PC-9 (cell line): Measurements from ENCODE around the gene MTUS2. TPM values are rescaled to one million over a fixed set of nuclear protein-coding genes. Genes with fewer than 3 reads are reported as not detected.
A peak's percentile ranks its signal among the peaks of the same experiment; 100 is the strongest.

Experiments
- BruUV-seq: library from RNA; stranded (reverse); fragments of 400-500 nt; replicated peaks from 2 replicates; lab custom pipeline; 2021; lab: Mats Ljungman, UMichigan
- CTCF ChIA-PET: fragments of 300-600 bp; sonication (Branson Sonifier 250); formaldehyde crosslinking; loops from one replicate; lab custom pipeline; 2022; ENCODE audit warnings: antibody characterized with exemption; lab: Charles Lee
- POLR2A ChIA-PET: fragments of 300-600 bp; sonication (Branson Sonifier 250); formaldehyde crosslinking; loops from one replicate; lab custom pipeline; 2022; ENCODE audit warnings: antibody characterized with exemption; ENCODE audit not compliant: unreplicated experiment; lab: Charles Lee
- DNase-seq, 2 experiments: peaks; one replicate each; pipeline versions ENCODE4 v3.0.0 to v3.0.0-alpha.2; 2015 to 2022; ENCODE audit warnings: mixed read lengths in 1 of 2
- H2AFZ ChIP-seq: fragments of 200-600 bp; sonication (generic); 2 replicates; pipeline ENCODE4 v1.8.1; 2017; ENCODE audit warnings: antibody characterized with exemption
- H3F3A ChIP-seq: fragments of 200-600 bp; sonication (generic); 2 replicates; pipeline ENCODE4 v1.8.1; 2017; ENCODE audit warnings: antibody characterized with exemption, mild to moderate bottlenecking, low read depth; ENCODE audit not compliant: insufficient read depth
- H3K27ac ChIP-seq: fragments of 200-600 bp; sonication (generic); 2 replicates; pipeline ENCODE4 v1.6.1; 2016; ENCODE audit warnings: mixed run types
- H3K27me3 ChIP-seq: fragments of 200-600 bp; sonication (generic); 2 replicates; pipeline ENCODE4 v1.6.1; 2016; ENCODE audit warnings: low read depth, mixed run types; ENCODE audit not compliant: insufficient read depth
- H3K36me3 ChIP-seq: fragments of 200-600 bp; sonication (generic); 2 replicates; pipeline ENCODE4 v1.6.1; 2016; ENCODE audit warnings: low read depth, mixed run types
- H3K4me1 ChIP-seq: fragments of 200-600 bp; sonication (generic); replicated peaks from 2 replicates; pipeline ENCODE4 v1.6.1; 2016; ENCODE audit warnings: mixed run types; ENCODE audit not compliant: insufficient read depth
- H3K4me2 ChIP-seq: fragments of 200-600 bp; sonication (generic); 2 replicates; pipeline ENCODE4 v1.6.1; 2017; ENCODE audit warnings: mixed run types
- H3K4me3 ChIP-seq: fragments of 200-600 bp; sonication (generic); 2 replicates; pipeline ENCODE4 v1.6.1; 2016; ENCODE audit warnings: mixed run types
- H3K79me2 ChIP-seq: fragments of 200-600 bp; sonication (generic); 2 replicates; pipeline ENCODE4 v1.6.1; 2017; ENCODE audit warnings: low read depth, mixed run types
- H3K9me2 ChIP-seq: fragments of 200-600 bp; sonication (generic); 2 replicates; pipeline ENCODE4 v1.8.1; 2017; ENCODE audit warnings: mild to moderate bottlenecking; ENCODE audit not compliant: insufficient read depth
- H3K9me3 ChIP-seq: fragments of 200-600 bp; sonication (generic); 2 replicates; pipeline ENCODE4 v1.8.1; 2016; ENCODE audit warnings: low read depth; ENCODE audit not compliant: insufficient read depth
- H4K20me1 ChIP-seq: fragments of 200-600 bp; sonication (generic); 2 replicates; pipeline ENCODE4 v1.8.1; 2017; ENCODE audit not compliant: insufficient read depth
- EZH2 ChIP-seq: fragments of 200-600 bp; sonication (generic); IDR thresholded peaks from 2 replicates; pipeline ENCODE4 v1.8.0; 2017; ENCODE audit warnings: antibody characterized with exemption, low read depth
- intact Hi-C: fragments of 100-400 bp; cut with micrococcal nuclease; formaldehyde crosslinking; loops from one replicate; pipeline ENCODE4 v1.10.0; 2022; ENCODE audit not compliant: unreplicated experiment
- total RNA-seq: library from RNA; stranded (reverse); gene quantifications from 2 replicates; pipeline ENCODE4 v1.2.3, GENCODE V29; 2021
- TF ChIP-seq, protein P1 (sequence below): fragments of 200-600 bp; sonication (generic); conservative IDR thresholded peaks from 2 replicates; pipeline ENCODE4 v1.6.1; 2017; ENCODE audit warnings: mixed run types, antibody characterized with exemption, mild to moderate bottlenecking, moderate library complexity

The MTUS2 gene
- total RNA-seq, 1 experiment from 2014 or later, result not detected

- TF ChIP-seq, protein P1, sequence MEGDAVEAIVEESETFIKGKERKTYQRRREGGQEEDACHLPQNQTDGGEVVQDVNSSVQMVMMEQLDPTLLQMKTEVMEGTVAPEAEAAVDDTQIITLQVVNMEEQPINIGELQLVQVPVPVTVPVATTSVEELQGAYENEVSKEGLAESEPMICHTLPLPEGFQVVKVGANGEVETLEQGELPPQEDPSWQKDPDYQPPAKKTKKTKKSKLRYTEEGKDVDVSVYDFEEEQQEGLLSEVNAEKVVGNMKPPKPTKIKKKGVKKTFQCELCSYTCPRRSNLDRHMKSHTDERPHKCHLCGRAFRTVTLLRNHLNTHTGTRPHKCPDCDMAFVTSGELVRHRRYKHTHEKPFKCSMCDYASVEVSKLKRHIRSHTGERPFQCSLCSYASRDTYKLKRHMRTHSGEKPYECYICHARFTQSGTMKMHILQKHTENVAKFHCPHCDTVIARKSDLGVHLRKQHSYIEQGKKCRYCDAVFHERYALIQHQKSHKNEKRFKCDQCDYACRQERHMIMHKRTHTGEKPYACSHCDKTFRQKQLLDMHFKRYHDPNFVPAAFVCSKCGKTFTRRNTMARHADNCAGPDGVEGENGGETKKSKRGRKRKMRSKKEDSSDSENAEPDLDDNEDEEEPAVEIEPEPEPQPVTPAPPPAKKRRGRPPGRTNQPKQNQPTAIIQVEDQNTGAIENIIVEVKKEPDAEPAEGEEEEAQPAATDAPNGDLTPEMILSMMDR, result no peak
- no peak for TF ChIP-seq EZH2
- no peak overlapping the region for H3K4me3 ChIP-seq
These were observed 284.3 kb downstream of the MTUS2 start for GRCh38 chr13:29104461-29104860.

DNA sequence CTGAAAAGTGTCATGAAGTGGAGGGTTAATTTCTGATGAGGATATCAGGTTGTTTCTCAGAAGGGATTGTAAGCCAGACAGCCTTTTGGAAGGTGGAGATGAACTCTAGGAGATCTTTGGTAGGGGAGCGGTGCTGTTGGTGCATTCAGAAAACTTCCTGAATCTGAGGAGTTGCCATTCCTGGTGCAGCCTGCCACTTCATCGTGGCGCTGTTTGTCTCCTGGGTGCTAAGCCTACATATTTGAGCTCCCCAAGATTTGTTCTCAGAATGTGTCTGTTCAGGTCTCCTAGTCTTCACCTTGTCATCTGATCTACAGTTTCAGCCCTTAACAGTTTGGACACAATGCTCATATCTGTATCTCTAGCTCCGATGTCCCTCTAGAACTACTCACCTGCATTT, 285.6 kb downstream of the MTUS2 start:
- Histone ChIP-seq H3K27ac (no peak overlapping the region), H4K20me1 (no peaks in the 10 kb centered on the region), H3K4me3 (no peak overlapping the region), H3K36me3 (no peaks in the 10 kb centered on the region), H3F3A (no peaks in the 10 kb centered on the region), H3K4me1 (no peaks in the 10 kb centered on the region), H2AFZ (no peak overlapping the region), H3K79me2 (no peaks in the 10 kb centered on the region), H3K9me2 (no peaks in the 10 kb centered on the region), H3K4me2 (no peak overlapping the region), H3K27me3 (peaks cover 32% of the 10 kb centered on the region), H3K9me3 (no peaks in the 10 kb centered on the region)
- intact Hi-C loops, result no loop called here
- no TSS peak for BruUV-seq
- ChIA-PET POLR2A (no interaction called here), CTCF (no interaction called here)
- TF ChIP-seq, protein P1, result peak; percentile 48; the same call in 1 of the 2 replicates
- TF ChIP-seq EZH2, result no peak
- no peak for DNase-seq

More at GRCh38 chr13:29104461-29104860, 284.3 kb downstream of the MTUS2 start:
- Histone ChIP-seq H3F3A (no peaks in the 10 kb centered on the region), H3K4me2 (no peak overlapping the region), H3K4me1 (no peaks in the 10 kb centered on the region), H3K9me3 (no peaks in the 10 kb centered on the region), H2AFZ (no peak overlapping the region), H3K9me2 (no peaks in the 10 kb centered on the region), H3K27me3 (peaks cover 44% of the 10 kb centered on the region), H3K79me2 (no peaks in the 10 kb centered on the region), H3K36me3 (no peaks in the 10 kb centered on the region), H4K20me1 (no peaks in the 10 kb centered on the region), H3K27ac (no peak overlapping the region)
- ChIA-PET POLR2A (no interaction called here), CTCF (no interaction called here)
- BruUV-seq, result no TSS peak
- no peak for DNase-seq
- intact Hi-C loops, result no loop called here

- Histone ChIP-seq H3K4me1 (no peaks in the 10 kb centered on the region), H2AFZ (no peak overlapping the region), H3K9me2 (no peaks in the 10 kb centered on the region), H3K79me2 (no peaks in the 10 kb centered on the region), H3F3A (no peaks in the 10 kb centered on the region), H3K27ac (no peak overlapping the region), H4K20me1 (no peaks in the 10 kb centered on the region), H3K27me3 (peaks cover 24% of the 10 kb centered on the region; the same call in 1 of the 2 replicates), H3K4me2 (no peak overlapping the region), H3K36me3 (no peaks in the 10 kb centered on the region), H3K4me3 (no peak overlapping the region), H3K9me3 (no peaks in the 10 kb centered on the region)
- POLR2A ChIA-PET, result no interaction called here
- CTCF ChIA-PET, result no interaction called here
- BruUV-seq, result no TSS peak
- no peak for DNase-seq
- no peak for TF ChIP-seq EZH2
- TF ChIP-seq, protein P1, result no peak
- intact Hi-C loops, result no loop called here
These were observed 286.5 kb downstream of the MTUS2 start for GRCh38 chr13:29106651-29107050.
